Stimulated activated CD4-positive, alpha-beta T cell treated with anti-CD3 and anti-CD28 coated beads, Interleukin-4, amount 100 ng/mL, for 48 hours (primary cell): ENCODE results near the gene TM2D1.

Source experiments
- DNase-seq, 2 donors: peaks; one replicate each; pipeline ENCODE4 v3.0.0-alpha.2; 2020; ENCODE audit warnings: low read depth in 2 of 2

TM2D1 gene

GRCh38 chr1:61644303-61644702, 80.6 kb downstream of the TM2D1 start:
- DNase-seq: no peak

- DNase-seq: no peak
These were observed 82.3 kb downstream of the TM2D1 start for GRCh38 chr1:61642475-61643232.

GRCh38 chr1:61641578-61642336, 83.2 kb downstream of the TM2D1 start:
- DNase-seq: peak; percentile 53 to 60

GRCh38 chr1:61640531-61641530, 84.1 kb downstream of the TM2D1 start:
- no peak for DNase-seq

GRCh38 chr1:61639608-61640336, 85.2 kb downstream of the TM2D1 start:
- no peak for DNase-seq

GRCh38 chr1:61638911-61639605, 85.9 kb downstream of the TM2D1 start:
- DNase-seq: no peak

- no peak for DNase-seq
These were observed 86.6 kb downstream of the TM2D1 start for GRCh38 chr1:61638296-61638695.

- DNase-seq: no peak
These were observed 87.5 kb downstream of the TM2D1 start for GRCh38 chr1:61637470-61637869.

GRCh38 chr1:61636814-61637213, 88.1 kb downstream of the TM2D1 start:
- no peak for DNase-seq

- DNase-seq: no peak
These were observed 88.6 kb downstream of the TM2D1 start for GRCh38 chr1:61636376-61636775.

- DNase-seq: no peak
These were observed 89.4 kb downstream of the TM2D1 start for GRCh38 chr1:61635557-61635956.

GRCh38 chr1:61631436-61631835, 93.5 kb downstream of the TM2D1 start:
- no peak for DNase-seq
